ENCODE measurements around the gene C19orf47. TPM values are rescaled to one million over a fixed set of nuclear protein-coding genes. Genes with fewer than 3 reads are reported as not detected.

C19orf47 gene
- polyA plus RNA-seq, 1 experiment: 15.9 TPM

DNA sequence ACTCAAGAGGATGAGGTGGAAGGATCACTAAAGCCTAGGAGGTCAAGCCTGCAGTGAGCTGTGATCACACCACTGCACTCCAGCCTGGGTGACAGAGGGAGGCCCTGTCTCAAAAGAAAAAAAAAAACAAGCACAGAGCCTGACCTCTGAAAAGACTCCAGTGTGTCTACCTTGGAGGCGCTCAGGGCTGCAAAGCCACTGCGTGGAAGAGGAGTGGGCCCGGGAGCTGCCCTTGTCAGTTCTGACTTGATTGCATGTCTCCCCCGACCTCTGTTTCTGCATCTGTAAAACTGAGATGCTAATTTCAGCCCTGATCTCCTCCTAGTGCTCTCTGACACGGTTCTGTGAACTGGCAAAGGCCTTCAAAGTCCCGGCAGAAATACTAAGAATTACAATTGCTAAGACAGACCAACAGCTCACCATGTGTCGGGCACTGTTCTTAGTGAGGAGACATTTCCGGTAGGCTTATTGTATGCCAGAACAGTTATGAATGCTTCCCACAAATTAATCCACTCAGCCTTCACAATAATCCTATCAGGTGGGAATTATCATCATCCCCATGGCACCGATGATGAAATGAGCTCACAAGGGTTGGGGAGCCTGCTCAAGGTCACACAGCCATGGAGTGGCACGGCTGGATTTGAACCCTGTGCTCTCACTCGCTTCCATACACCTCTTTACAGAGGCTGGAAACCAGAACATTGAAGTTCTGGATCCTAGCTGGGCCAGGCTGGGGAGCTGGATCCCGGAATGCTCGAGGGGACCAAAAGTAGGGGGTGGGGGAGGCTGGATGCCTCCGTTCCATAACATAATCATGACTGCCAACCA lies 66.6 kb downstream of the C19orf47 start:
- CTCF ChIA-PET: interaction anchor here (1.0 to 1.6 kb wide), 3 partner anchors 24 to 320 kb away, joined by 3 to 4 read pairs (median 4); no protein-coding TSS in a partner anchor
- Histone ChIP-seq H3K4me3 (ENCODE audit: low read depth, low read length) (no peak overlapping the region), H3K9me3 (ENCODE audit: control insufficient read depth, insufficient read depth, low read length) (no peaks in the 10 kb centered on the region), H3K27ac (ENCODE audit: low read depth, low read length) (no peak overlapping the region), H3K27me3 (ENCODE audit: control insufficient read depth, insufficient read depth, low read length) (no peaks in the 10 kb centered on the region)
- POLR2A ChIA-PET: no interaction called here
- DNase-seq (ENCODE audit: low read depth, low spot score): no peak
- TF ChIP-seq, protein P1, sequence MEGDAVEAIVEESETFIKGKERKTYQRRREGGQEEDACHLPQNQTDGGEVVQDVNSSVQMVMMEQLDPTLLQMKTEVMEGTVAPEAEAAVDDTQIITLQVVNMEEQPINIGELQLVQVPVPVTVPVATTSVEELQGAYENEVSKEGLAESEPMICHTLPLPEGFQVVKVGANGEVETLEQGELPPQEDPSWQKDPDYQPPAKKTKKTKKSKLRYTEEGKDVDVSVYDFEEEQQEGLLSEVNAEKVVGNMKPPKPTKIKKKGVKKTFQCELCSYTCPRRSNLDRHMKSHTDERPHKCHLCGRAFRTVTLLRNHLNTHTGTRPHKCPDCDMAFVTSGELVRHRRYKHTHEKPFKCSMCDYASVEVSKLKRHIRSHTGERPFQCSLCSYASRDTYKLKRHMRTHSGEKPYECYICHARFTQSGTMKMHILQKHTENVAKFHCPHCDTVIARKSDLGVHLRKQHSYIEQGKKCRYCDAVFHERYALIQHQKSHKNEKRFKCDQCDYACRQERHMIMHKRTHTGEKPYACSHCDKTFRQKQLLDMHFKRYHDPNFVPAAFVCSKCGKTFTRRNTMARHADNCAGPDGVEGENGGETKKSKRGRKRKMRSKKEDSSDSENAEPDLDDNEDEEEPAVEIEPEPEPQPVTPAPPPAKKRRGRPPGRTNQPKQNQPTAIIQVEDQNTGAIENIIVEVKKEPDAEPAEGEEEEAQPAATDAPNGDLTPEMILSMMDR (IDR thresholded peaks at IDR 0.05; ENCODE audit: low read depth, low read length): no peak

DNA sequence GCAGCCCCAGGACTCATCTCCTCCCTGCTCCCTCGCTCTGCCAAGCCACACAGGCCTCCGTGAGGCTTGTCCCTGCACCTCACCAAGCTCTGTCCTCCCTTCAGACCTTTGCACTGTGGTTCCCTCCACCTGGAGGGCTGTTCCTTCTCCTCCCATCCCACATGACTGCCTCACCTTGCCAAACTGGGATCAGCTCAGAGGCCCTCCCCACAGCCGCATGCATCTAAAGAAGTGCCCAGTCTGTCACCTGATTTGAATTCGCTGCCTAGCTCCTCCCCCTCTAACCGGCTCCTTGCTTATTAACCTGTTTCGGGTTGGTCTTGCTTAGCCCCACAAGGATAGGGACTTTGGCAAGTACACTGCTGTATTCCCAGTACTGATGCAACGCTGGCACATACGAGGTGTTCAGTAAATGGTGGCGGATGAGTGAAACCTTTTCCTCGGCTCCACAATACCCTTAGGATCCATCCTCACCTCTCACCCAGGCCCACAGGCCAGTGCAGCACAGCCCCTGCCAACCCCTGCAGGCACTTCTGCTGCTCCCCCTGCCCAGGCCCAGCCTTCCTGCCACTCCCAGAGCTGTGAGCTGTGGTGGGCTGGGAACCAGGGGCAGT lies 67.5 kb downstream of the C19orf47 start:
- Histone ChIP-seq H3K4me3 (ENCODE audit: low read depth, low read length) (no peak overlapping the region), H3K9me3 (ENCODE audit: control insufficient read depth, insufficient read depth, low read length) (no peaks in the 10 kb centered on the region), H3K27me3 (ENCODE audit: control insufficient read depth, insufficient read depth, low read length) (no peaks in the 10 kb centered on the region), H3K27ac (ENCODE audit: low read depth, low read length) (no peak overlapping the region)
- ChIA-PET POLR2A (no interaction called here), CTCF (interaction anchor here (1.6 kb wide), 1 partner anchor 321 kb away, joined by 4 read pairs; no protein-coding TSS in a partner anchor)
- TF ChIP-seq, protein P1 (IDR thresholded peaks at IDR 0.05; ENCODE audit: low read depth, low read length): no peak
- DNase-seq (ENCODE audit: low read depth, low spot score): no peak

DNA sequence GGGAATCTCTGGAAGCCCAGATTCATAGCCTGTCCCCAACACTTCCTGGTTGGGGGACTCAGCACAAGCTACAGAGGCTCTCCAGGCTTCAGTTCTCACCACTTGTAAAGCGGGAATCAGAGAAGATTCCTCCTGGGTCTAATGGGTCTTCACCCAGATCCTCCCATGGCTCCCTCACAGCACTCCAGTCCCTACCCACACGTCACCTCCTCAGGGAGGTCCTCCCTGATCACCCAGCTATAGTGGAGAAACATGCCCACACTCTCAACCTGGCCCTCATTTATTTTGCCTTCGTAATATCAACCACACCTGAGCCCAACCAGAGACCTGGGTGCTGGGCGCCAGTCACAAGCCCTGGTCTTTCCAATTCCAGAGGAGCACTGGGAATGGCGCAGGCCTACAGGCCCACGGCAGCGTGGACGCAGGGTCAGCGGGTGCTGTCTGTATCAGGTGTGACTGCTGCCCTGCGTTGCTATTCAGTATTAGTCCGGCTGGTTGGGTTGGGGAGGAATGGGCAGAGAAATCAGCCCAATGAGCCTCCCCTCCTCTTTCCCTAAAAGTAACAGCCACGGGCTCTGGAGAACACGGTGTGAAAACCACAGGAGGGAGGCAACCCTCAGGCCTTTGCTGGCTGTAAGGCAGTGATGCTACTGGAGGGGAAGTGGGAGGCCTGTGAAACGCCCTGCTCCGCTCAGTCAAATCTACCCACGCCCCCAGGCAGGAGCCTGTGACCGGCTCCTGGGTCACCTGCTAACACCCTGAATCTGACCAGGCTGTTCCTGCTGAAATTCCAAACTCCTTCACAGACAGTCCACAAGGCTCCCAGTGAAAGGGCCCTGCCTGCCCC lies 68.2 kb downstream of the C19orf47 start:
- no peak overlapping the region for H3K4me3 ChIP-seq (ENCODE audit: low read depth, low read length)
- no peaks in the 10 kb centered on the region for H3K9me3 ChIP-seq (ENCODE audit: control insufficient read depth, insufficient read depth, low read length)
- ChIA-PET POLR2A (no interaction called here), CTCF (no interaction called here)
- peak overlapping the region; percentile 61 for H3K27ac ChIP-seq (ENCODE audit: low read depth, low read length)
- no peaks in the 10 kb centered on the region for H3K27me3 ChIP-seq (ENCODE audit: control insufficient read depth, insufficient read depth, low read length)
- TF ChIP-seq, protein P1 (IDR thresholded peaks at IDR 0.05; ENCODE audit: low read depth, low read length): no peak
- no peak for DNase-seq (ENCODE audit: low read depth, low spot score)

DNA sequence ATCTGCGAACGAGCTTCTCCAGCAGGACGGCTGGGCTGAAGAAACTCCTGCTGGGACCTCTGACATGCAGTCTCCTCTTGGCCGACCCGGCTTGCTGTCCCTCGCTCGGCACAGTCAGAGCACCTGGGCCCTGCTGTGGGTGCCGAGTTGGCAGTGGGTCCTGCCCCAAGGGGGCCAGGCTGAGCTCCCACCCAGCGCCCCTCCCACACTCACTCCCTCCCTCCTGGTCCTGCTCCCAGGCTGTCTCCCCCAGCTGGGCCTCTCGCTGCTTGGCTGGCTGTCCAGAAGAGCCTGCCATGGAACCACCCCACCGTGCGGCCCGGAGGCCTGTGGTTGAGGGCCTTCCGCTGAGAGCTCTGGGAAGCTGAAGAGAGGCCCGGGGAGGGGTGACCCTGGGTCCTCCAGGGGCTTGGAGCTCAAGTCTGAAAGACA lies 69.1 kb downstream of the C19orf47 start:
- H3K4me3 ChIP-seq (ENCODE audit: low read depth, low read length): peak overlapping the region; percentile 7; the same call in 1 of the 2 replicates
- peak overlapping the region; percentile 61 for H3K27ac ChIP-seq (ENCODE audit: low read depth, low read length)
- DNase-seq (ENCODE audit: low read depth, low spot score): peak; percentile 8
- ChIA-PET CTCF (no interaction called here), POLR2A (no interaction called here)
- no peaks in the 10 kb centered on the region for H3K9me3 ChIP-seq (ENCODE audit: control insufficient read depth, insufficient read depth, low read length)
- H3K27me3 ChIP-seq (ENCODE audit: control insufficient read depth, insufficient read depth, low read length): no peaks in the 10 kb centered on the region
- TF ChIP-seq, protein P1 (IDR thresholded peaks at IDR 0.05; ENCODE audit: low read depth, low read length): no peak

Measured in AG04450 (cell line).